SK-N-SH treated with all-trans-retinoic acid at 6 μM for 48 hours (cell line): ENCODE results near the gene ADSS2.
"Not testable (repeated sequence)": the region's sequence is repeated elsewhere in the genome, so short reads cannot be mapped to it uniquely, and the experiment has no call there.

ENCODE experiments used
- ARNTL ChIP-seq: fragments of 450-650 bp; formaldehyde crosslinking; IDR thresholded peaks from 2 replicates; pipeline ENCODE4 v1.5.0; 2020; ENCODE audit warnings: low read depth, mild to moderate bottlenecking, moderate library complexity, borderline replicate concordance
- ISL1 ChIP-seq: fragments of 250-450 bp; sonication (Bioruptor Pico); IDR thresholded peaks from 2 replicates; pipeline ENCODE4 v2.1.2; 2022; ENCODE audit warnings: mild to moderate bottlenecking, moderate library complexity
- PPARA ChIP-seq: fragments of 250-450 bp; sonication (Bioruptor Pico); IDR thresholded peaks from 2 replicates; pipeline ENCODE4 v1.5.0; 2020; ENCODE audit warnings: mild to moderate bottlenecking, borderline replicate concordance
- RARB ChIP-seq: fragments of 250-450 bp; sonication (Bioruptor Pico); IDR thresholded peaks from 2 replicates; pipeline ENCODE4 v1.8.0; 2021; ENCODE audit warnings: mild to moderate bottlenecking, moderate library complexity
- ZFP3 ChIP-seq: fragments of 250-450 bp; sonication (Bioruptor Pico); IDR thresholded peaks from 2 replicates; pipeline ENCODE4 v1.5.0; 2020; ENCODE audit warnings: mild to moderate bottlenecking, moderate library complexity
- ZFP30 ChIP-seq: fragments of 450-650 bp; formaldehyde crosslinking; IDR thresholded peaks from 2 replicates; pipeline ENCODE4 v1.5.0; 2022; ENCODE audit warnings: mild to moderate bottlenecking, moderate library complexity
- ZNF565 ChIP-seq: fragments of 450-650 bp; formaldehyde crosslinking; conservative IDR thresholded peaks from 2 replicates; pipeline ENCODE4 v1.5.0; 2020; ENCODE audit warnings: low read depth, mild to moderate bottlenecking, moderate library complexity

- not testable (repeated sequence) for TF ChIP-seq RARB (CRISPR knock-in tag); ZFP3 (CRISPR knock-in tag); ZFP30 (CRISPR knock-in tag); ARNTL; ZNF565 (CRISPR knock-in tag); PPARA (CRISPR knock-in tag); ISL1 (CRISPR knock-in tag)
Observed at GRCh38 chr1:244499484-244499883, 47.8 kb upstream of the ADSS2 start.
